ENCODE measurements around the gene TAF9B.
"Not testable (repeated sequence)": the region's sequence is repeated elsewhere in the genome, so short reads cannot be mapped to it uniquely, and the experiment has no call there.

Gene TAF9B, protein sequence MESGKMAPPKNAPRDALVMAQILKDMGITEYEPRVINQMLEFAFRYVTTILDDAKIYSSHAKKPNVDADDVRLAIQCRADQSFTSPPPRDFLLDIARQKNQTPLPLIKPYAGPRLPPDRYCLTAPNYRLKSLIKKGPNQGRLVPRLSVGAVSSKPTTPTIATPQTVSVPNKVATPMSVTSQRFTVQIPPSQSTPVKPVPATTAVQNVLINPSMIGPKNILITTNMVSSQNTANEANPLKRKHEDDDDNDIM

DNA sequence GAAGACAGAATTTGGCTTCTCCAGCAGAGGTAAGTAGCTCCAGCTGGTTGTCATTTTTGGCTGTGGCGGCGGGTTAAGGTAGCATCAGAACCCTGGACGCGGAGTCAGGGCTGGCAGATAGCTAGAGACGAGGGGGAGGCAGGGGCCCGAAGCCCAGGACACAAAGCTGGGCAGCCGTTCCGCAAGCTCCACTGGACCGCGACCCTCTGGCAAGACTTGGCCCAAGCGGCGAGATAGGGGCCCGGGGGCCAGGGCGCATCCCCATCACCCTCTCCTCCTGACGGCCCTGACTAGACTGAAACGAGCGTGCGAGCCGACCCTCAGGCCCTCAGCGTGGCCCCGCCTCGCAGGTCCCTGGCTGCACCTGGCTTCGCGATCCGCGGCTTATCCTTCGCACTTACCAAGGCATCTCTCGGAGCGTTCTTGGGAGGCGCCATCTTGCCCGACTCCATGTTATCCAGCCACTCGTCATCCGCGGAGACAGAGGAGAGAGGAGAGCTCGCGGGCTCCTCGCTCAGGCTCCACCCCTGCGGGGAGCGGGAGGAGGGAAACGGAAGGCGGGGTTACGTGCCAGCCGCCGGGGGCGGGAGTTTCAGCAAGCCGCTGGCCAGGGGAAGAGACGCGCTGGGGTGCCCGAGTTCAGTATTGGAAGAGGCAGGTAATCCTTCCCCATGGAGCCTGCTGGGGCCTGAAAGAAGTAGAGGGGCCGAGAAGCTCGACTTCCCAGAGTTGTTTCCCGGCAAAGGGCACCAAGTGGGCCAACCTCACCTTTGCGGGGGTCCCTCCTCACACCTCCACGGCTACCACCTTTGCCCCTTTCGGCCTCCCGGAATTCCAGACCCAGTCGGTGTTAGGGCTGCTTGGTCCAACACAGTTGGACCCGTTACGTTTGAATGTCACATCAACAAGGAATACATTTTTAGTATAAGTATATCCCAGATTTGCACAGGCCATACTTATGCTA is at the start of gene TAF9B:
Gene TAF9B (minus strand): TSS at position 491 of the 964 bp plus-strand sequence. CDS start 39 bp downstream, at position 452.
- peak; percentile 85 for DNase-seq

DNA sequence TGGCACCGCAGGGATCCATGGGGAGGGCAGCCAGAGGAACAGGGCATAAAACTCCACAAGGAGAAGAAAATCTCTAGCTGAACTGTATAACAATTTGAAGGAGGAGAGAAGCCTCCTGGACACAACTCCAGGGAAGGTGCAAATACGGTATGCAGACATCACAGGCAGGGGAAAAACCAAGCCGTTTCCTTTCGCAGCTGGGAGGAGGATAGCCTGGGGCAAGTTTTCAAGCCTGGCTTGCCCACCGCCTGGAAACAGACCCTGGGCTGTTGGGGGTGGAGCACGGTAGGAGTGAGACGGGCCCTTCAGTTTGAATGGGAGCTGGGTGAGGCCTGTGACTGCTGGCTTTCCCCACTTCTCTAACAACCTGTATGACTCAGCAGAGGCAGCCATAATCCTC is 43.4 kb upstream of the TAF9B start:
- DNase-seq = no peak

DNA sequence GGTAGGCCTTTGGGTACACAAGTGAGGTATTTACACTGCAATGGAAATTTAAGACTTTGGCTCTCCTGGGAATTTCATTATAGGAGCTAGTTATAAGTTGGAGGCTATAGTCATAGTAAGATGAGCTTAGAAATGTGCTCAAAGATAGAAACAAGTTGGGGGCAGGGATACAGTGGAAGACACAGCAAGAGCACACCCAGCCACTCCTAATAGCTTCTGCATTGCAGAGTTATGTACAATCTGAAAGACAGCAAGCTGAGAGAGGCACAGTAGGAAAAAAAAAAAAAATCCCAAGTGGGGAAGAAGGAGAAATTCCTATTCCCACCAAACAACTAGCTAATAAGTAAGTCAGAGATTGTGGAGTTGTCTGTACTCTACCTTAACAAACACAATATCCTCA is 41.9 kb upstream of the TAF9B start:
- DNase-seq = no peak

DNA sequence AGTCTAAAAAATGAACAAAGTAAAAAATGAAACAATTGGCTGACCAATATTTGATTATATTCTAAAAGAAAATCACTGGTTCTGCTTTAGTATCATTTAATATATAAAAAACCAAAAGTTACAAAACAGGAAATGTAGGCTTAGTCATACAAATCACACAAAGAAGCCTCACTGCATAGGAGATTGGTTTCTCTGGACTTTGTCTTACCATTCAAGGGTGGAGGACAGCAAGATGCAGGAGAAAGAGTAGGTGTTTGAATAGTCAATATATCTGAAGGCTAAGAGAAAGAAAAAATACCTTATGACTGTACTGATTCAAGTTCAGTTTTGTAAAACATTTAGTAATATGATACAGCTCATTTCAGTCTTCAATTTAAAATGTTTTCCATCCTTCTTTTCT is 28.6 kb upstream of the TAF9B start:
- no peak for DNase-seq

DNA sequence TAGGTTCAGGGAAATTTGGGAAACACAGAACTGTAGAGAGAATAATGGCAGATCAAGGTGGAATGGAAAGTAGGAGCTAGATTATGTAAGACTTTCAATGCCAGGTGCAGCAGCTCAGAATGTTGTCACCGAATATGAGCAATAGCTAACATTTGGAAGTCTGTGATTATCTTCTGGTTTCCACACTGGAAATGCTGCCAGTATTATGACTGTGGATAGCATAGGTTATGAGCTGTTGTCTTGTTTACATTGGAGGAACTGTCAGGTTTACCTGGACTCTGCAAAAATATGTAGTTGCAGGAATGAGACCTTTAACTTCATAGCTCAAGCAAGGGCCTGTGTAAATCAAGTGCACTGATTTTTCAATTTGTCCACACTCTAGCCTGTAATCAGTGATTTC is 26.0 kb upstream of the TAF9B start:
- DNase-seq = no peak

DNA sequence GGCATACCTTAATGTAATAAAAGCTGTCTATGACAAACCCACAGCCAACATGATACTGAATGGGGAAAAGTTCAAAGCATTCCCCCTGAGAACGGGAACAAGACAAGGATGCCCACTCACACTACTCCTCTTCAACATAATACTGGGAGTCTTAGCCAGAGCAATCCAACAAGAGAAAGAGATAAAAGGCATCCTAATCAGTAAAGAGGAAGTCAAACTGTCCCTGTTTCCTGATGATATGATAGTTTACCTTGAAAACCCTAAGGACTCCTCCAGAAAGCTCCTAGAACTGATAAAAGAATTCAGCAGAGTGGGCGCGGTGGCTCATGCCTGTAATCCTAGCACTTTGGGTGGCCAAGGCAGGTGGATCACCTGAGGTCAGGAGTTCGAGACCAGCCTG is 23.7 kb upstream of the TAF9B start:
- DNase-seq = not testable (repeated sequence)

DNA sequence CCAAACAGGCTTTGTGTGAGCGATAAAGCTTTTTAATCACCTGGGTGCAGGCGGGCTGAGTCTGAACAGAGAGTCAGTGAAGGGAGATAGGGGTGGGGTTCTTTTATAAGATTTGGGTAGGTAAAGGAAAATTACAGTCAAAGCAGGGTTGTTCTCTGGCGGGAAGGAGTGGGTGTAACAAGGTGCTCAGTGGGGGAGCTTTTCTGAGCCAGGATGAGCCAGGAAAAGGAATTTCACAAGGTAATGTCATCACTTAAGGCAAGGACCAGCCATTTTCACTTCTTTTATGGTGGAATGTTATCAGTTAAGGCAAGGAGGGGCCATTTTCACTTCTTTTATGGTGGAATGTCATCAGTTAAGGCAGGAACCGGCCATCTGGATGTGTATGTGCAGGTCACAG is 21.3 kb upstream of the TAF9B start:
- not testable (repeated sequence) for DNase-seq

DNA sequence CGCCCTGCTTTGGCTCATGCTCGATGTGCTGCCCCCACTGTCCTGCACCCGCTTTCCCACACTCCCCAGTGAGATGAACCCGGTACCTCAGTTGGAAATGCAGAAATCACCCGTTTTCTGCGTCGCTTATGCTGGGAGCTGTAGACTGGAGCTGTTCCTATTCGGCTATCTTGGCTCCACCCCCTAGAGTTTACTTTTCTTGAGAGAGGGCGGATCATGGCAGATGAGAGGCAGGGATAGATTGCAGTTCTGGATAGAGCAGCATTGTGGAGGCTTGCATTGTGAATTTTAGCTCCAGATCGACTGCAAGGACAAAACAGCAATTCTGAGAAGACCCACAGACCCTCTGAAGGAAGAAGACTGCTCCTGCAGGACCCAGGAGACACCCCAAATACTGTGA is 18.4 kb upstream of the TAF9B start:
- not testable (repeated sequence) for DNase-seq

DNA sequence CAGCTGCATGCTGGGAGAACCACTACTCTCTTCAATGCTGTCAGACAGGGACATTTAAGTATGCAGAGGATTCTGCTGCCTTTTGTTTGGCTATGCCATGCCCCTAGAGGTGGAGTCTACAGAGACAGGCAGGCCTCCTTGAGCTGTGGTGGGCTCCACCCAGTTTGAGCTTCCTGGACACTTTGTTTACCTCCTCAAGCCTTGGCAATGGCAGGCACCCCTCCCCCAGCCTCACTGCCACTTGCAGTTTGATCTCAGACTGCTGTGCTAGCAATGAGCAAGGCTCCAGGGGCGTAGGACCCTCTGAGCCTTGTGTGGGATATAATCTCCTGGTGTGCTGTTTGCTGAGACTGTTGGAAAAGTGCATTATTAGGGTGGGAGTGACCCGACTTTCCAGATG is 17.9 kb upstream of the TAF9B start:
- not testable (repeated sequence) for DNase-seq

DNA sequence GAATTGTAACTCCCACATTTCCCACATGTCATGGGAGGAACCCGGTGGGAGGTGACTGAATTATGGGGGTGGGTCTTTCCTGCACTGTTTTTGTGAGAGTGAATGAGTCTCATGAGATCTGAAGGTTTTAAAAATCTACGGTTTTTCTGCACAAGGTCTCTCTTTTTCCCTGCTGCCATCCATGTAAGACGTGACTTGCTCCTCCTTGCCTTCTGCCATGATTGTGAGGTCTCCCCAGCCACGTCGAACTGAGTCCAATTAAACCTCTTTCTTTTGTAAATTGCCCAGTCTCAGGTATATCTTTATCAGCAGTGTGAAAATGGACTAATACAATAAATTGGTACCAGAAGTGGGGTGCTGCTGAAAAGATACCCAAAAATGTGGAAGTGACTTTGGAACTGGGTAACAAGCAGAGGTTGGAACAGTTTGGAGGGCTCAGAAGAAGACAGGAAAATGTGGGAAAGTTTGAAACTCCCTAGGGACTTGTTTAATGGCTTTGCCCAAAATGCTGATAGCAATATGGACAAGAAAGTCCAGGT is 7.6 kb upstream of the TAF9B start:
- DNase-seq = not testable (repeated sequence)

DNA sequence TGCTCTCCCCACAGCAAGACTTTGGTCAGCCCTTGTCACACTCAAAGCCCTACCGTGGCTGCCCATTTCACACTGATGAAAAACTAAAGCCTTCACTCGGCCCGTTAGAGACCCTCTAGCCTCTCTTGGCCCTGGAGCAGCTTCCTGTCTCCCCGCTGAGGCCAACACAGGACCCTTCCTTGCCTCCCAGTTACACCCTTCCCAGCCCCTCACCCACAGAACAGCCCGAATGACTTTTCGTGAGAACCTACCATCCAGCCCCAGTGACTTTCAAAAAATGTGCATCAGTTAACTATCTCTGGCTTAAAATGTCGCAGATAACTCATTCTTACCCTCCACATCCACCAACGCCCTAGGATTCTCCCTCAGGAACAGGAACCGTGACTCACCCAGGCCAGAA is 756 bp upstream of the TAF9B start:
- no peak for DNase-seq

DNA sequence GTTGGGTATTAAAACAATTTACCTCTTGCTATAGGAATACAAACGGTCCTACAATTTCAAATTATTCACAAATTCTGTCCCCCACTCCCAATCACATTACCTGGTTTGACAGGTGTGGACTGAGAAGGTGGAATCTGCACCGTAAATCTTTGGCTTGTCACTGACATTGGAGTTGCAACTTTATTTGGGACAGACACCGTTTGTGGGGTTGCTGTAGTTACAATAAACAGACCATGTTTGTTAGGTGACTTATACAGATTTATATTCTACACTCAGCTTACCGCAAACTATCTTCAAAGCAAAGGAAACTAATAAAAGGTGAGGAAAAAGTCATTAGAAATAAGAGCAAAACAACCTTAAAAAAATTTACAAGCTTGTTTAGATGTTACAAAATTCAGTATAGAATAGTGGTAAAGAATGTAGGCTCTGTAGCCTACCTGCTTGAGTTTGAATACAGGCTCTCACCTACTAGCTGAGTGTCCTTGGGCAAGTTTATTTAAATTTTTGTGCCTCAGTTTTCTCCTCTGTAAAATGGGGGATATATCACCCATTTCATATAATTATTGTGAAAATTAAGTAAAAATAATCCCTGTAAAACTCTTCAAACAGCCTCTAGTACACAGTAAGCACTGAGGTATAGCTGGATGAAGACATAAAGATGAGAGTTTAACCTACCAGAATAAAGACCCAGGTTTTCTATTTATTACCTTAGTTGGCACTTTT is 6.1 kb downstream of the TAF9B start:
- no peak for DNase-seq

DNA sequence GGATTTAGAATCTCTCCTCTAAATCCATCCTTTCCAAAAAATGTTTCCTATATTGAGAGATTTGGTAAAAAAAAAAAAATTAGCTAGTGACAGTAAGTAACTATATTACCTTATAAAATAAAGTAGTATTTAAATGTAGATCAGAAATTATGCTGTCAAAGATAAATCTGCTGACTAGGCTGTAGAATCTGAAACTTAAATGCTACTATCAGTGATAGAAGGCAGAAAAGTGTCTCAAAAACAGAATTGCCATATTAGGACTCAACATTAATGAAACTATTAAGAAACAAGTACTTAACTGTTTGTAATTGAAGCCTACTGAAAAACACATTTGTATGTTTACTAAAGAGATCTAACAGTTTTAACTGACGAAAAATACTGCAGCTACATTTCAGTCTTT is 8.3 kb downstream of the TAF9B start:
- DNase-seq = no peak

DNA sequence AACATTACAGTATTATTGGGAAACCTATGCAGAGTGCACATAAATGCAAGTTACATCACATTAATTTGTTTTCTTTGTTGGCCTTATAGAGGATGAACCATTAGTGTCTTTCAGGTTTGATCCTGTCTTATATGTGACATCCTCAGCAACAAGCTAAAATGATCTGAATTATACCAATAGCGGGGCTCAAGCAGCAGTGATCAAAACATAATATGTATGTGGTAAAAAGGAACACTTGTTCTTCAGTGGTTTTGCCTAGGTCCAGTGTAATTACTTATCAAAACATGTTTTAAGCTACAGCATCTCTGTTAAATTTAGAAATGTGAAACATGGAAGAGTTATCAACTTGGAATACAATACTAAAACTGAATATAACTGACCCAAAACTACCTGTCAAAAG is 9.1 kb downstream of the TAF9B start:
- no peak for DNase-seq

DNA sequence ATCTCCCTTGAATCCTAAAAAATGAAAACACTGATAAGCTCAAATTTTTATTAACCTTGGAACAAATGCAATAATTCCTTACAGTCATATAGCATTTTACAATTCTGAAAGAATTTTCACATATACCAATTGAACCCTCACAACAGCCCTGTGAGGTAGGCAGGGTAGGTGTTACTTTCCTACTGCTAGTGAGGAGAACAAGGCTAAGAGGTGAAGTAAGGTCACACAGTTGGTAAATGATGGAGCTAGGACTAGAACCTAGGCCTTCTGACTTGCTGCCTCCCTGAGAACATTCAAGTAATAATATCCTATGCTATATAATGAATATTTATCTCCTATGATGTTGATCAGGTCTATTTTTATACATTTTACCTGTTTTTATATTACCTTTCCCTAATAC is 9.7 kb downstream of the TAF9B start:
- DNase-seq = no peak

DNA sequence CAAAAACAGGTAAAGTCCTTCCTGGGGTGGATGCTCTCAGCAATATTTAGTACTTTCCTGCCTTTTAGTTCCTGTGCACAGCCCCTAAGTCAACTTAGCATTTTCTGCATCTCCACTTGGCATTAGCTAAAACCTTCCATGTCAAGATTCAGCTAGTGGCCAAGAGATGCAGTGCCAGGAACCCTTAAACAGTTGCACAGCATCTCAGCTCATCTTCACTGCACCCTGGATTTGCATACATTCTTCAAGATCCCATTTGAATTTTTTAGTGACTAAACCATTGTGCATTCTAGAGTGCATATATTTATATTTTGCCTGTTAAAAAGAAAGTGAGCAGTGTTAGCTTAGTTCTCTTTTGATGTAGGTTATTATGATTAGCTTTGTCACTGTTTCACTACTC is 13.7 kb downstream of the TAF9B start:
- DNase-seq = not testable (repeated sequence)

DNA sequence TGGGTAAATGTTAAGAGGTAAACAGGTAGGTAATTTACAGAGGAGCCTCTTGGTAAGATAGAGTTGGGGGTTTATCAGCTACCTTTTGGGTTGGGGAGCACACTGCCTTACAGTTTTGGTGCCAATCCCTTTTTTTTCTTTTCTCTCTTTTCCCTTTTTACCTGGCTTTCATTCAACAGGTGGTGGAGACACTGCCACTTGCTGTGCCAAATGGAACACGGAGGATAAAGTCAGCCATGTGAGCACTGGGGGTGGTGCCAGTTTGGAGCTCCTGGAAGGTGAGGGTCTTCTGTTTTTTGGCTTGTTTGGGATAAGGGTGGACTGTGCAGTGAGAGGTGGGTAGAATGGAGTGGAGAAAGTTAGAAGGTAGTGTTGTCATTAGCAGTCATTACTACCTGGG is 14.3 kb downstream of the TAF9B start:
- DNase-seq = no peak

DNA sequence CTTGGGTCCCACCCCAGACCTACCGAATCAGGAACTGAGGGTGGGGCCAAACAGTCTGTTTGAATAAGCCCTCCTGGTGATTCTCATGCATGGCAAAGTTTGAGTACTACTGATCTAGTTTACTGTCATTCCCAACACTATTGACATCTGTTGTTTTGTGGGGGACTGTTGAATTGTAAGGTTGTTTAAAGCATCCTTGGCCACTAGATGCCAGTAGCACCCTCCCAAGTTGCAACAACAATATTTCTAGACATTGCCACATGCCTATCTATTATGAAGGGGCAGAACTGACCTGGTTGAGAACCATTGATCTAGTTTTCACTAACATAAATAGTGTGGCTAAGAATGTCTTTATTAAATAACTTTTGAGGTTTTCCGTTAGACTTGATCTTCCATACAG is 15.1 kb downstream of the TAF9B start:
- no peak for DNase-seq

DNA sequence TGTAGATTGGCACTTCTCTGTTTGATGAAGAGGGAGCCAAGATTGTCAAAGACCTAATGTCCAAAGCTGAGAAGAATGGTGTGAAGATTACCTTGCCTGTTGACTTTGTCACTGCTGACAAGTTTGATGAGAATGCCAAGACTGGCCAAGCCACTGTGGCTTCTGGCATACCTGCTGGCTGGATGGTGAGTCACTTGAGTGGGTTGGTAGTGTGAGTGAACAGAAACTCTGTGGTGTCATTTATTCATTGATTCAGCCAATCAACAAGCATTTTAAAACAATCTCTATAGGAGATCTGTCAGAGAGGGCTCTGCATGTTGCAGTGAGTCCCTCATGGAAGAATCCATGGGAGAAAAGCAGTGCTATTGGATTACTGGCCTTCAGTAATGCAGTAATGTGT is 16.3 kb downstream of the TAF9B start:
- DNase-seq = no peak

DNA sequence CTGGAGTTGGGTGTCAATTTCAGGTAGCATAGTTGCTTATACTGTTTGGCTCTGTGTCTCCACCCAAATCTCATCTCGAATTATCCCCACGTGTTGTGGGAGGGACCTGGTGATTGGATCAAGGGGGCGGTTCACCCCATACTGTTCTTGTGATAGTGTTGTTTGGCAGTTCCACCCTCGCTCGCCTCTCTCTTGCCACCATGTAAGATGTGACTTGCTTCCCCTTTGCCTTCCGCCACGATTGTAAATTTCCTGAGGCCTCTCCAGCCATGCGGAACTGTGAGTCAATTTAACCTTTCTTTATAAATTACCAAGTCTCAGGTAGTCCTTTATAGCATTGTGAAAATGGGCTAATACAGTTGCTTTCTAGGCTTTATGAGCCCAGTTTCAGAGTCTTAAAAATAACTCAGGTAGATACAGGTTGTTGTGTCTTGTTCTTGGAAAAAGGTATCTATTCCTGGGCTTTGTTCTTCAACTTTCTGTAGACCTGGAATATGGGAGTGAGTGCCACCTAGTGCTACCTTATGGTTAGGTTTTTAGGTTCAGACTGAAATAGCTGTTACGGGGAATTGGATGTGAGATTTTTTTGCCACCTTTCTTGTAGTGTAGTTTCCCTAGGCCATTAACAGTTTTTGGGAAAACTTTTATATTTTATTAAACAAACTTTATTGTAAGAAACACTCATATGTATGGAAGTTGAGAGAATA is 19.8 kb downstream of the TAF9B start:
- no peak for DNase-seq

DNA sequence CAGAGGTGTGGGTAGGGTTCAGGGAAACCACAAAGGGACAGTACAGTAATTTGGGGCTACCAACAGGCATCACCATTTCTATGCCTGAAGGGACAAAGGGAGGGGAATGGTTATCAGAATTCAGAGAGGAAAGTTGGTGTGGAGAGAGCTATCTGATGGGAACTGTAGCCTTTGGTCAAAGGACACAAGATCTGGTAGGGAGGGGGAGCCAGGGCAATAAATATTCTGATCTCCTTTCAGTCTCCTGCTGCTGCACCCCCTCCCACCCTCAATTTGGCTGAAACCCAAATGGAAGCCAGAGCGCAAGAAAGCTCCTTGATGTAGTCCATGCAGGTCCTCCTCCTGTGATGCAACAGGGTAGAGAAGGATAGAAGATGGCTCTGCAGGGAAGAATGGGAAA is 20.8 kb downstream of the TAF9B start:
- DNase-seq = no peak

DNA sequence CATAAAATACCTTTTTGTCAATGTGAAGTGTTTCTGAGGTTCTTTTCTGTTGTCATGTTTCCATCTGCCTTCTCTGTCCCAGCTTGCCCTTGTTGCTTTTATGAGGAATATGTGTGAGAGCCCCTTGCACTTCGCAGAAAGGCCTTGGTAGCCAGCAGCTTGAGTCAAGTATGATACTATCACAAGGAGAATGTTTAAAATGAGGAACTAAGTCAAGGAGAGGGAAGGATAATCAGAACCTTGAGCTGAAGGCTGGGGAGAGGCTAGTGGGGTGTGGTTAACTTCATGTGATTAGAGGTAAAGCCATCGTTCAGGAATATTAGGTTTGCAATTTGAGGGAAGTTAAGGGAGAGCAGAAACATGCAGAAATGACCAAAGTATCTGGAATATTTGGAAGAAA is 22.7 kb downstream of the TAF9B start:
- DNase-seq = no peak

DNA sequence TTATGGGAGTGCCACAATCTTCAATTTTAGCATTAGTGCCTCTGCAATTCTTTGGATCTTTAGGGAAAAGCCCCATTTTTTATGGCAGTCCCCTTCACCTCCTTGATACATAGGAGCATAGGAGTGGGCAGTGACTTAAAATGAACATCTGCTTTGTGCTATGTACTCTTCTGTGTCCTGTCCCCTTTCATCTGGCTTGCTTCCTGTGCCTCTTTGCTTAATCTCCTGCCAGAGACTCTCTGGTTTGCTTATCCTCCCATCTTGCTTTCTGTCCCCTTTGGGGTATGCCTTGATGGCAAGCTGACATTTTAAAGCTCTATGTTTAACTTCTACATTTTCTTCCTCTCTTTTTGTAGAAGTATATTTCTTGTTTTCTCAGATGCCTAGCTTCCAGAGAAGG is 23.1 kb downstream of the TAF9B start:
- no peak for DNase-seq

Data from activated CD8-positive, alpha-beta memory T cell treated with anti-CD3 and anti-CD28 coated beads, Interleukin-2, amount 50 U/mL, for 48 hours (primary cell).